ACC112 (cell line): ENCODE results near the gene TNFRSF8.
"Not testable (repeated sequence)": the region's sequence is repeated elsewhere in the genome, so short reads cannot be mapped to it uniquely, and the experiment has no call there.

Experiments used
- H2AFZ ChIP-seq: fragments of 200-600 bp; sonication (generic); one replicate; pipeline ENCODE4 v1.6.0; 2017; ENCODE audit warnings: antibody characterized with exemption, low read length; ENCODE audit not compliant: unreplicated experiment
- H3K27ac ChIP-seq: fragments of 200-600 bp; sonication (generic); 2 replicates; pipeline ENCODE4 v1.5.1; 2014; ENCODE audit warnings: low read depth, mild to moderate bottlenecking, antibody characterized with exemption, low read length, moderate library complexity
- H3K27me3 ChIP-seq: fragments of 200-600 bp; sonication (generic); 2 replicates; pipeline ENCODE4 v1.6.1; 2014; ENCODE audit warnings: mild to moderate bottlenecking, antibody characterized with exemption, low read length, moderate library complexity, mixed read lengths; ENCODE audit not compliant: insufficient read depth
- H3K36me3 ChIP-seq: fragments of 200-600 bp; sonication (generic); 2 replicates; pipeline ENCODE4 v1.6.1; 2016; ENCODE audit warnings: mild to moderate bottlenecking, antibody characterized with exemption, low read length, moderate library complexity, mixed read lengths; ENCODE audit not compliant: insufficient read depth
- H3K4me1 ChIP-seq: fragments of 200-600 bp; sonication (generic); one replicate; pipeline ENCODE4 v1.6.1; 2016; ENCODE audit warnings: low read length, mixed read lengths; ENCODE audit not compliant: insufficient read depth, unreplicated experiment, control insufficient read depth
- H3K4me3 ChIP-seq: fragments of 200-600 bp; sonication (generic); 2 replicates; pipeline ENCODE4 v1.5.1; 2014; ENCODE audit warnings: mild to moderate bottlenecking, low read depth, low read length
- H3K79me2 ChIP-seq: fragments of 200-600 bp; sonication (generic); one replicate; pipeline ENCODE4 v1.6.0; 2016; ENCODE audit warnings: low read length; ENCODE audit not compliant: control insufficient read depth, unreplicated experiment, insufficient read depth

The TNFRSF8 gene

GRCh38 chr1:12039824-12040456, 23.2 kb upstream of the TNFRSF8 start:
- not testable (repeated sequence) for H3K4me1 ChIP-seq, H2AFZ ChIP-seq, H3K27ac ChIP-seq, H3K79me2 ChIP-seq, H3K27me3 ChIP-seq, H3K36me3 ChIP-seq, H3K4me3 ChIP-seq

DNA sequence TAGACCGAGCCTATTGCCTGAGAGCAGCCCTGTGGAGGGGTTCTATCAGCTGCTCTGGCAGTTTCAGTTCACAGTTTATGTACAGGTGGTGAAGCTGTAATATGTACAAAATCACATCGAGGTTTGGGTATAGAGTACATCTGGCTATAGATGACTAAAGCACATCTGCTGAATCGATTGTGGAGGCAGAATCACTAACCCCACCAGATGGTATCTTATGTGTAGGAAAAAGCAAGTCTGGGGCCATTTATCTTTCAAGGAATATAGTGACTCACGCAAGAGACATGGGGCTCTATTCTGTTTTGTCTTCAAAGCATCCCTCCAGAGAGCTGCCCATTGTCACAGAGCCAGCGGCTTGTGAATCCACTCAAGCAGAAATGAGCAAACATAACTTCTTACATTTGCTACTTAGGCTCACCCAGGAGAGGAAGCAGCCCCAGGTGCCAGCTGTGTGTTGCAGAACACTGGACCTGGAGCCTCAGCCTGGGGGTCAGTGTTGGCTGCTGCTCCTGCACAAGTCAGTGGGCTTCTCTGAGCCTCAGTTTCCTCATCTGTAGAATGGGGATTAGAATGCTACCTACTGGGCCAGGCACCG, 22.5 kb upstream of the TNFRSF8 start:
- H3K79me2 ChIP-seq = no peaks in the 10 kb centered on the region
- H3K27ac ChIP-seq = no peak overlapping the region
- no peaks in the 10 kb centered on the region for H3K27me3 ChIP-seq
- peaks cover 7% of the 10 kb centered on the region for H3K4me1 ChIP-seq
- no peaks in the 10 kb centered on the region for H3K36me3 ChIP-seq
- H2AFZ ChIP-seq = no peak overlapping the region
- no peak overlapping the region for H3K4me3 ChIP-seq

DNA sequence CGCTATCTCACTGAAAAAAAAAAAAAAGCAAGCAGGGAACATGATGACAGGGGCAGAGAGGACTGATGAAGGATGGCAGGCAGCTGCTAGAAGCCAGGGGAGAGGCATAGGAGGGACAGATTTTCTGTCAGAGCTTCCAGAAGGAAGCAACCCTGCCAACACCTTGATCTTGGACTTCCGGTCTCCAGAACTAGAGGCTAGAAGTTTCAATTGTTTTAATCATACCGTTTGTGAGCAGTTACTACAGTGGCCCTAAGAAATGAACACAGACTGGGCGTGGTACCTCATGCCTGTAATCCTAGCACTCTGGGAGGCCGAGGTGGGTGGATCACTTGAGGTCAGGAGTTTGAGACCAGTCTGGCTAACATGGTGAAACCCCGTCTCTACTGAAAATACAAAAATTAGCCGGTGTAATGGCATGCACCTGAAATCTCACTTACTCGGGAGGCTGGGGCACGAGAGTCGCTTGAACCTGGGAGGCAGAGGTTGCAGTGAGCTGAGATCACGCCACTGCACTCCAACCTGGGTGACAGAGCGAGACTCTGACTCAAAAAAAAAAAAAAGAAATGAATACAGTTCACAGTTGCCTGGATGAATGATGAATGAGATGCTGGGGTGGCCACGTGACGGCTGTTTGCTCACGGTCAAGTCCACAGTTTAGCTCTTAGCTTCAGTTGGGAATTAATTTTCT, 18.8 kb upstream of the TNFRSF8 start:
- H3K4me1 ChIP-seq, H3K27ac ChIP-seq, H3K79me2 ChIP-seq, H3K4me3 ChIP-seq, H2AFZ ChIP-seq, H3K36me3 ChIP-seq, H3K27me3 ChIP-seq: not testable (repeated sequence)

GRCh38 chr1:12046749-12047119, 16.4 kb upstream of the TNFRSF8 start:
- no peak overlapping the region for H2AFZ ChIP-seq
- no peak overlapping the region for H3K27ac ChIP-seq
- no peak overlapping the region for H3K4me3 ChIP-seq
- peaks cover 2% of the 10 kb centered on the region for H3K4me1 ChIP-seq
- no peaks in the 10 kb centered on the region for H3K27me3 ChIP-seq
- no peaks in the 10 kb centered on the region for H3K36me3 ChIP-seq
- H3K79me2 ChIP-seq = no peaks in the 10 kb centered on the region

- no peak overlapping the region for H3K27ac ChIP-seq
These were observed 15.8 kb upstream of the TNFRSF8 start for GRCh38 chr1:12047120-12047876.

DNA sequence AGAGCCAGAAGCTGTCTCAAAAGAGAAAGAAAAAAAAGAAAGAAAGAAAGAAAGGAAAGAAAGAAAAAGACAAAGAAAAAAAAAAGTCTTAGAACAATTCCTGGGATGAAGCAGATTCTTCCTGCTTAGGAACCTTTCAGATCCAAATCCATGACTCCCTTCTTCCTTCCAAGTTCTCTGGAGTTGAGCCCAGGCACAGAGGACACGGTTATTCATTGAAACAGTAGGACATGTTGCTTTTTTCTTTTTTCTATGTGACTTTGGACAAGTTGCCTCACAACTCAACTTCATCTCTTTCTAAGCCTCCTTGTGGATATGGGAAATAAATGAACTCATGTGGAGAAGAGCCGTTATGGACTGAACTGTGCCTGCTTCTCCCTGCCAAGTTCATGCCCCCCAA, 14.7 kb upstream of the TNFRSF8 start:
- Histone ChIP-seq H2AFZ (no peak overlapping the region), H3K27ac (no peak overlapping the region), H3K4me3 (no peak overlapping the region), H3K36me3 (no peaks in the 10 kb centered on the region), H3K79me2 (no peaks in the 10 kb centered on the region), H3K27me3 (no peaks in the 10 kb centered on the region), H3K4me1 (peaks cover 9% of the 10 kb centered on the region)

More at GRCh38 chr1:12047120-12047876, 15.8 kb upstream of the TNFRSF8 start:
- H3K36me3 ChIP-seq = no peaks in the 10 kb centered on the region
- no peak overlapping the region for H2AFZ ChIP-seq
- H3K79me2 ChIP-seq = no peaks in the 10 kb centered on the region
- no peak overlapping the region for H3K4me3 ChIP-seq
- no peaks in the 10 kb centered on the region for H3K27me3 ChIP-seq
- H3K4me1 ChIP-seq = peaks cover 7% of the 10 kb centered on the region

DNA sequence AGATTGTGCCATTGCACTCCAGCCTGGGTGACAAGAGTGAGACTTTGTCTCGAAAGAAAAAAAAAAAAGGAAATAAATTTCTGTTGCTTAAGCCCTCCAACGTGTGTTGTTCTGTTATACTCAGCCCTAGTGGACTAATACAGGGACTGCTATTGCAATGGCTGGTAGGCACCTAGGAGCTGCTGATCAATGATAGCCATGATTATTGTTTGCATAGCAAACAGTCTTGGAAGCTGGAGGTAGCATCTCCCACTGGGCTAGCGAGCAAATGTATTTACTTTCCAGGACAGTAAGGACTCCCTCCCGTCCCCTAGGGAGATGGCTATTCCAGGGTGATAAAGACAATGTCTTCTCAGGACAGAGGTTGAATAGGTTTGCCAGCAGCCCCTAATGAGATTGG, 13.5 kb upstream of the TNFRSF8 start:
- Histone ChIP-seq H3K36me3 (no peaks in the 10 kb centered on the region), H3K4me1 (peaks cover 9% of the 10 kb centered on the region), H2AFZ (no peak overlapping the region), H3K27me3 (no peaks in the 10 kb centered on the region), H3K4me3 (no peak overlapping the region), H3K27ac (no peak overlapping the region), H3K79me2 (no peaks in the 10 kb centered on the region)

GRCh38 chr1:12051361-12051760, 11.7 kb upstream of the TNFRSF8 start:
- Histone ChIP-seq H2AFZ (no peak overlapping the region), H3K27ac (no peak overlapping the region)

GRCh38 chr1:12052008-12052573, 11.0 kb upstream of the TNFRSF8 start:
- H3K27ac ChIP-seq = no peak overlapping the region
- H3K4me1 ChIP-seq = peaks cover 9% of the 10 kb centered on the region
- no peaks in the 10 kb centered on the region for H3K79me2 ChIP-seq
- no peaks in the 10 kb centered on the region for H3K27me3 ChIP-seq
- H3K4me3 ChIP-seq = no peak overlapping the region
- no peak overlapping the region for H2AFZ ChIP-seq
- no peaks in the 10 kb centered on the region for H3K36me3 ChIP-seq

More at GRCh38 chr1:12051361-12051760, 11.7 kb upstream of the TNFRSF8 start:
- Histone ChIP-seq H3K27me3 (no peaks in the 10 kb centered on the region), H3K4me3 (no peak overlapping the region), H3K4me1 (peaks cover 9% of the 10 kb centered on the region), H3K79me2 (no peaks in the 10 kb centered on the region), H3K36me3 (no peaks in the 10 kb centered on the region)

DNA sequence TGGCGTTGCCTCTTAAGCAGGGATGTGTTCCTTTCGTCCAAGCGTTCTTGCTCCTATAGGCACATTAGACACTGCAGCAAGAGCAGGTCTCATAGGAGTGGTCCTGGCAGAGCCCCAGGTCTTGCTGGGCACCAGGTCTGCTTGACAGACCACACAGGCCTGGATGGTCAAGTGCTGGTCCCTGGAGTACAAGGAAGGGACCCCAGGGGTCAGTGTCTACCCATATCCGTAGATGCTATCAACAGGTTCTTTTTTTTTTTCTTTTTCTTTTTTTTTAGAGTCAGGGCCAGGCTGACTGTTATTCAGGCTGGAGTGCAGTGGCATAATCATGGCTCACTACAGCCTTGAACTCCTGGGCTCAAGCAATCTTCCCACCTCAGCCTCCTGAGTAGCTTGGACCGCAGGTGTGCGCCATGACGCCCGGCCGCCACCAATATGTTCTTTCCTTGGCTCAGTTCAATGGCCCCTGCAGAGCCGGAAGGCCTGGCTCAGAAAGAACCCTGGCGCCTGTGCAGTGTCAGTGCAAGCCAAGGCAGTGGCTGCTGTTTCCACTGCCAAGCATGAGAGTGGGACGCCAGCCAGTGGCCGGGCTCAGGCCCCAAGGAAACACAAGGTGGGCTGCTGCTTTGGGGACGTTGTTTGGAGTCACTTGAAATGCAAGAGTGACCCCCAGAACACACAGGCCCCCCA, 10.0 kb upstream of the TNFRSF8 start:
- Histone ChIP-seq H3K27ac (no peak overlapping the region), H3K4me1 (peaks cover 14% of the 10 kb centered on the region), H3K79me2 (no peaks in the 10 kb centered on the region), H3K4me3 (no peak overlapping the region), H3K27me3 (no peaks in the 10 kb centered on the region), H3K36me3 (no peaks in the 10 kb centered on the region), H2AFZ (no peak overlapping the region)
